GM21390 (cell line): ENCODE data around the gene HHAT.

Source experiments
- ATAC-seq: cut with Tn5 transposase; IDR thresholded peaks from one replicate; pipeline ENCODE4 v1.9.1; 2021; ENCODE audit not compliant: unreplicated experiment

HHAT gene

DNA sequence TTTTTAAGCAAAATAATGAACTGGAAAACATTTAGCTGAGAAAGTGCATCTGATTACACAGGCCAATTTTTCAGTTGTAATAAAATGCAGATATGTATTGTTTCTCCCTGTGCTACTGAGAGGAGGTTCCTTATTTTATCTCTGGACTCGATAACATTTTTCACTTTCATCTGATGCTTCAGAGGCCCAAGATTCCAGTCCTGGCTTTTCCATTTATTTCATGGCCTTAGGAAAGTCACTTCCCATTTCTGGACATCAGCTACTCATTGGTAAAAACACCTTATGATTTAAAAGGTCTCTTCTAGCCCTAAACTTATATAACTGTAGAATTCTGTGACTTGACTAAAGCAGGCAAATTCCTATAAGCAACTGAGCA lies 203.5 kb downstream of the HHAT start:
- ATAC-seq: no peak

DNA sequence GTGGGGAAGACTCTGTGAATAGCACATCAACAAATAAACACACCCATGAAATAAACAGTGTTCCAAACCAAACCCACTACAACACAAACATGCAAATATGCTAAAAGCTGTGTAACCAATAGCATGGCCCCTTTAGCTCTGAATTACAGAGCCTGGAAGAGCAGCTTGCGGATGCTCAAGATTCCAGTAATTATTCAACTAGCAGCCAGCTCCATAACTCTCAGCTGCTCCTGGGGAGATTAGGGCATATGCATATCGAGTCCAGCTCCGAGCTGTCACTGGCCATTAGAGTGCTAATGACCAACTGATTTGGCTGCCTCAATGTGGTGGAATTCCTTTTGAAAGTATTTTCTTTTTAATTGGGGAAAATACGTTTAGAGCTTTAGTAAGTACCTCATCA lies 207.1 kb downstream of the HHAT start:
- ATAC-seq: no peak

DNA sequence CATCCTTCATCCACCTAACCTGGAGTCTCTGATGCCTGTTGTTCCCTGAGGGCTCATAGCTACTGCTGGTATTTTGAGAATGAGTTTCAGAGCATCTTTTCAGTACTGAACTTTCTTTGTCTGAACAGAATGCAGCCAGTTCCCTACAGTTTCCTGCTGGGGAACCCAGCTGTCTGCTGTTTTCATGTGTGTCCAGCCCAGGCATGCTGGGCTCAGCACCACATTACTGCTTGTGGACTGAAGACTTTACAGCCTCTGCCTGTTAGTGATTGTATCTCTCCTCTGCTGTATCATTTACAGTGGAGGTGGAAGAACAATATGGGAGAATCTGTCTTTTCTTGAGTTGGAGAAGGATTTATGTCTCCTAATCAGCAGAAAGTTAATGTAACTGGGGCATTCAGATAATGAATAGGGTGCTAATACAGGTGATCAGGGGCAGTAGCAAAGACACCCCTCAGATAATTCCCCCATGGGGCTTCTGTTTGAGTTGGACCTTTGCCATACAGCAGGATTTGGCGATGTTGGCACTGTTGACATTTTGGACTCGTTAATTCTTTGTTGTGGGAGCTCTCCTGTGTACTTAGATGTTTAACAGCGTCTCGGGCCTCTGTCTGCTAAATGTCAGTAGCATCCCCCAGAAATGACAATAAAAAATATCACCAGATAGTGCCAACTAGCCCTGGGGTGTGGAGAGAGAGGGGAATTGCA lies 207.7 kb downstream of the HHAT start:
- ATAC-seq: no peak

DNA sequence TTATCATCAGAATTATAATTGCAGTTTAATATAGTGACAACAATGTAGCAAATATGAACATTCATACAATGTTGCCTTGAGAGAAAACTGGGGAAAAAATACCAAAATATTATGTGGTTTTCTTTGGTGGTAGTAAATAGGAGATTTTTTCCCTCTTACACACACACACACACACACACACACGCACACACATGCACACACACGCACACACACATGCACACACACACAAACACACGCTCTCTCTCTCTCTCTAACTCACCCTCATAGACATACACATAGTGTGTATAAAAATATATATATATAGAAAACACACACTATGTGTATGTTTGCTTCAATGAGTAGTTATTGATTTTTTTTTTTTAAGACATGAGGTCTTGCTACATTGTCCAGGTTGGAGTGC lies 211.6 kb downstream of the HHAT start:
- ATAC-seq: no peak

DNA sequence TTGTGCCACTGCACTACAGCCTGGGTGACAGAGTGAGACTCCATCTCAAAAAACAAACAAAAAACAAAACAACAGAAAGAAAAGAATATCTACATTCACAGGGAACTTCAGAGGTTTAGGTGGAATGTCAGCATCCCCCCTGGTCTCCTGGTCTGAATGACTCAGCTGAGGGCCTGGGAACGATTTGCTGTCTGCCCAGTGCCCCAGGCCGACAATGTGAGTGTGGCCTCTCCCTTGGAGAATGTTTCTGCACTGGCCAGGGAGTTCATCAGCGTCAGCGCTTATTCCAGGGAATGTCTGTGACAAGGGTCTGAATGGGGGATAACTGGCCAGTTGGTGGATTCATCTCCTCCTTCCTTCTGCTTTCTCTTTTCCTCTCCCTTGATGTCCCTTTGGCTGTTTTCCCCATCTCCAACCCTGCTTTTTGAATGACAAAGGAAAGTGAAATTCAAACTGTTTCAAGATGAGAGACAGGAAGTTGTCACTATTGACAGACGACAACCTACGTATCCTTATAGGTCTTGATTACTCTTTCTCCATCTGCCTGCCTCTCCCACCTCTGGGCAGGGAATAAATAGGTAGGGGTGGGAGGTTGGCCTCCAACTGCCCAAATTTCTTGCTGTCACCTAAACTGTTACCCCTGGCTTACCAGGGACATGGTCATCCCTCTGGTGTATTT lies 213.1 kb downstream of the HHAT start:
- ATAC-seq: no peak

DNA sequence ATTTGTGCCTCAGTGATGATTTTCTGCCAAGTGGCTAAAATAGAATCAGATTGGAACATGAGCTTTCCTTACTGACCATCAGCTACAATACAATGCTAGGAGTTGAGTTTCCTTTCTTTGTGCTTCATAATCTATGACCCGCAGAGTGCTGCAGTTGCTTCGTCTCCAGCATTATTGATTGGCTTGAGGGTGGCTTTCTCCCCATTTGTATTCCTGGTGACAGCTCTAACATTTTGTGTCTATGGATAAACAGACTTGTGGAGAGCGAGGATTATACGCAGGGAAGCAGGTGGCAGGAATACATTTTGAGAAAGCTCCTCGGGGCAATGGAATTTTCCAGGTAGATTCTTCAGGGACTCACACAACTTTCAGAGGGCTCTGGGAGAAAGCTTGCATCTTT lies 223.2 kb downstream of the HHAT start:
- no peak for ATAC-seq

DNA sequence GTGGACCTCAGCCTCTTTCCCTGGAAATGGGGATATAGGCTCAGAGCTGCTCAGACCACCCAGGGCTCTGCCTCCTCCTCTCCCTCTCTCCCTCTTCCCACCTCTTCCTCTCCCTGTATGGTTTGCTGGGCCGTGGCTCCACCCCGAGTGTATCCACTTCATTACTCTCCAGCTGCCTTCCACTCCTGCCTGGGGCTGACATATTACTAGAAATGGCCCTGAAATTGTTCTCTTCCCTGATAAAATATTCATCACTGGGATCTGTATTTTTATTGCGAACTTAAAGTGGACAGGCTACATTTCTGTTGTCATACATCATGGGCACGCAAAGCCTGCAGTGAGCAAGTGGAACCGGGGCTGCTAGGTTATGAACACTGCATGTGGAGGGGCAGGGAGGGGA lies 225.0 kb downstream of the HHAT start:
- no peak for ATAC-seq

DNA sequence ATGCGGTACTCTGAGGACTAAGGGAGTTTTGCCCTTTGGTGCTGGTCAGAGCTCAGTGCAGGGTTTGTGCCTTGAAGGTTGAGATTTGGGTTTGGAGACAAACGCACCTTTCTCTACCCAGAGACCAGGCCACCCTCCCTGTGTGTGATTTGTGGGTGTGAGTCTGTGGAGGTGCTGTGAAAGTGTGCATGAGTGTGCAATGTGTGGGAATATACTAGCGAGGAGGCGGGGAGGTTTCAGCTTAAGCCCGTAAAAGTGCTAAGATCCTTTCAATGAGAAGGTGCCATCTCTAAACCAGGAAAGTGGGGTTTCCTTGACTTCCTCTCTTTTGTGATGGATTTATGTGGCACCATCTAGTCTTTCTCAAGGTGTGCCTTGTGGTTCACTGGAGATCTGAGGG lies 225.7 kb downstream of the HHAT start:
- no peak for ATAC-seq

DNA sequence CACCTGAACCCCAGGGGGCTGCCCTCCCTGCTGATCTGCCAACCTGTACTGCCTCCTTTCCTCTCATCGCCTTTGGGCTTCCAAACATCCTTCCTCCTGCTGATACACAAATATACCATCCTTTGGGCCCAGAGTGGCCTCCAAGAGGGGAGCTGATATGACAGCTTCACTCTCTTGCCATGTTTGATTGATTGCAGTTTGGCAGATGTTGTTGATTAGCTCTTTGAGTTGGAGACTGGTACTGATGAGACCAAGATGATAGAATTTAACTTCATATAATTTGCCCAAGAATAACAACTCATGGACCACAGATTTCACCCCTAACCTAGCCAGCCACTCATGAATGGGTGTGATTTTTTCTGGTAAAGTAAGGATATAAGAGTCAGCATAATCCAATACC lies 227.8 kb downstream of the HHAT start:
- ATAC-seq: no peak

DNA sequence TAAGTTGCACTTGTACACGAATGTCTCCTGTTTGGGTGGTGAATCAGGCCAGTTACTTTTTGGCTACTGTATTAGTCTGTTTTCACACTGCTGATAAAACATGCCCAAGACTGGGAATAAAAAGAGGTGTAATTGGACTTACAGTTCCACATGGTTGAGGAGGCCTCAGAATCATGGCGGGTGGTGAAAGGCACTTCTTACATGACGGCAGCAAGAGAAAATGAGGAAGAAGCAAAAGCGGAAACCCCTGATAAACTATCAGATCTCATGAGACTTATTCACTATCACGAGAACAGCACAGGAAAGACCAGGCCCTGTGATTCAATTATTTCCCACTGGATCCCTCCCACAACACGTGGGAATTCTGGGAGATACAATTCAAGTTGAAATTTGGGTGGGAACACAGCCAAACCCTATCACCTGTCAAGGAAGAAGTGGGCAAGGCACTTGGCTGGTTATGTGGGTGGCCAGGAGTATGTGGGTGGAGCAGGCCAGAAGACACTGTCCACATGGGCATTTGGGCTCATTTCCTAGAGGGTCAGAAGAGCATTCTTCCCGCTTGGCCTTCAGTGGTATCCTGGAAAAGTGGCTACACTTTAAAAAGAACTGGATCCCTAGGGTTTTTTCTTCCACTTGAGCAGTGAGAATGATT lies 228.8 kb downstream of the HHAT start:
- ATAC-seq: no peak

DNA sequence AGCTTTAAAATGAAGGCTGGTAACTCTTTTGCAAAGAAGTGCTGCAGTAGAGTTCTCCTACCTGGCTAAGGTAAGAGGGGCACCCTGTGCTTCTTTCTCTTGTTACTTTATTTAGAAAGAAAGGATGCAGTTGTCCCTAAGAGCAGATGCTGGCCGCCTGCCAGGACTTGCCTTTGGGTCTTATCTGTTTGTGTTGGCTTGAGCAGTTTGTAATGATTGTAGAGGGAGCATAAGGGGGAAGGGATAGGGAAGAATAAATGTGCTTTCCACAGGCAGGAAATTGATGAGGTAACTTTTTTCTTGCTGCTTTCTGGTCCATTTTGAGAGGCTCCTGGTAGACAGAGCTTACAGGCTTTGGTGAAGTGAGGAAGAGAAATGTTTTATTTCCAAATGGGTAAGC lies 229.6 kb downstream of the HHAT start:
- ATAC-seq: no peak

DNA sequence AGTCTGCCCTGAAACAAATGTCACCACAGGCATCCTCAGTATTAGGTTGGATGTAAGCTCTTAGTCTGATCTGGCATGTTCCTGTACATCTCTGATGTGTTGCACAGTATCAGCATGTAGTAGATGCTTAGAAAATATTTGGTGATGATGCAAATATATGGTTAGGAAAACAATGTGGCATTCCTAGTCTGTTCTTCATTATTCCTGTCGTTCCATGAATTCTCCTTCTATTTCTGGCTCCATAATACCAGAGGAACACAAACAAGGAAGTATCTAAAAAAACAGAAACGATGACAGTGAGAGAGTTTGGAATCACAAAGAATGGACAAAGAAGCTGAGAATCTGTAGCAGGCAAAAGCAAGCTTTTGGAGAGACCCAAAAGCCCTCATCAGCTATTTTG lies 236.6 kb downstream of the HHAT start:
- no peak for ATAC-seq

DNA sequence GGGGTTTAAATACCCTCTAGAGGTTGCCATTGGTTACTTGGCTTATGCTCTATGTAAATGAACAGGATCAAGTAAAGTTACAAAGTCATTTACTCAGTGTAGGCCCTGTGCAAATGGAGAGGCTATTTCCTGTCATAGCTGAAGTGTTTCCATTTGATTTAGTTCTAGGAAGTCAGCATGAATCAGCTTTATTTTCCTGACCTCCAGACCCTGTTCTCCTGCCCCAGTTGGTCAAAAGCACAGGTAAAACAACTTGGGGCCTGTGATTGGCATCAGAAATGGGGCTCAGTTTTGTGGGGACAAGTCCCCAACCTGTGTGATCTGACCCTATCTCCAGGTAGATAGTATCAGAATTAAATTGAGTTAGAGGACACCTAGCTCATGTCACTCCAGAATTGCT lies 239.9 kb downstream of the HHAT start:
- ATAC-seq: no peak

DNA sequence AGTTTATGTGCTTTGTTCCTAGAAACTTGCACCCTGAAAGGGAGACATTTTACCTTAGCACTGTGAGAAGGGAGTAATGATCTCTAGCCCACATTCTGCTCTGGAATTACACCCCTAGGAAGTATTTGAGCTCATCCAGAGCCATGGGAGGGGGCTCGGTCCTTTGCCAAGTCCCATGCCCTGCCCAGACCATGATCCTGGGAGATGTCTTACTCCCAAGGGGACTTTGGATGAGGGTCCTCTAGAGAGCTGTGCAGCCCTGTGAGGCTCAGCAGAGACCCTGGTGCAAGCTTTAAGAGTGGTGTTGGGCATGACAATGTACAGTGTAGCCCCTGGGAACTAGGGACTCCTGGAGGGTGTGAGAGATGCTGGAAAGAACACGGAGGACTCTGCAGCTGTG lies 241.4 kb downstream of the HHAT start:
- ATAC-seq: no peak

DNA sequence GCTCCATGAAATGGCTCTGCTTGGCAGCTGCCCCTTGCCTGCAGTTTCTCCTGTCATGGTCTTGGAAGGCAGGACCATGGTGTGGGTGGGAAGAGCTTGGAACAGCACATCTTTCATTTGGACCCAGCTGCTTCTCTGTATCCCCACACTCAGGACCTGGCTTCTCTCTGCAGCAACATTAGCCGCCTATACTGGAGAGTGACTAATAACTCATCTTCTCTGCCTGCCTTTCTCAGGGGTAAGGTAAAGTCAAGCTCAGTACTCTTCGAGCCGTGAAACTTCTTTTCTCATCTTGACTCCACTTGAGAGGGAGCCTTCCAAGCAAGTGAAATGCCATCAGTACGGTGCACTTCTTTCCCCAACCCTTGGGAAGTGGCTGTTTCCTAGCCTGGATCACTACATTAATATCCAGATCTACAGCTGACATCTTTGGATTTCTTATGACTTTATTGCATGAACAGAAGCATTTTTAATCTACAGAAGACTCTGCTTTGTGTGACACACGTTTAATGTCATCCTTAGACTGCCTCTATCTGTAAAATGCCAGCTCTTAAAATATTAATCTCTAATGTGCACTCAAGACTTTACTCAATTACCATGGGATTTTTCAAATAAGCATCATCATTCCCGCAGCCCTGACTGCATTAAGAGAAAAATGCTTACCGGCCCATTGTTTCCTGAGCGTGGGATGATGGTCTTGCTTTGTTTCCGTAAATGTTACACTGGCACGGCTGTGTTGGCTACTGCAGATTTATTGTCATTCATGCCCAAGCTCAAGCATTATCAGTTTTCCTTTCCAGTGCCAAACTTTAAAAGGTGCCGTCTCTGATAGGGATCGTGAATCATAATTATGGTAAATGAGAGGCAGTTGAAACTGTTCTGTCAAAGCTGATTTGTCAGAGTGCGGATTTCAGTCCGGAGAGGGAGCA lies 242.9 kb downstream of the HHAT start:
- no peak for ATAC-seq

DNA sequence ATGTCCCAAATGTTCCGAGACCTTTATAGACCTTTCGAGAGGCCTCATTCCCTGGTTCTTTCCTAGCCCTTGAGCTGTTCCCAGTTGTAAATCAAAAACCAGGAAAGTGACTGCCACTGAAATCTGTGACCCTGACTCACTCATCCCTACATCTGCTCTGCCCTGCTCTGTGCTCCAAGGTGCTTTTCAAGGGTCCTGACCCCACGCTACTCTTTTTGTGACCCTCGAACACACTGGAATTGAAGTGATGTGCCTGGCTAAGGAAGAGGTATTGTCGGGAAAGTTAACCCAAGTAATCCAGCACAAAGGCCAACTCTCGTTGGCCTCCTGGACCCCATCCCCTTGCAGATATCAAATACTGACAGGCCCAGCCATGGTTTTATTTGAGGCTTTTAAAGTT lies 244.4 kb downstream of the HHAT start:
- no peak for ATAC-seq

DNA sequence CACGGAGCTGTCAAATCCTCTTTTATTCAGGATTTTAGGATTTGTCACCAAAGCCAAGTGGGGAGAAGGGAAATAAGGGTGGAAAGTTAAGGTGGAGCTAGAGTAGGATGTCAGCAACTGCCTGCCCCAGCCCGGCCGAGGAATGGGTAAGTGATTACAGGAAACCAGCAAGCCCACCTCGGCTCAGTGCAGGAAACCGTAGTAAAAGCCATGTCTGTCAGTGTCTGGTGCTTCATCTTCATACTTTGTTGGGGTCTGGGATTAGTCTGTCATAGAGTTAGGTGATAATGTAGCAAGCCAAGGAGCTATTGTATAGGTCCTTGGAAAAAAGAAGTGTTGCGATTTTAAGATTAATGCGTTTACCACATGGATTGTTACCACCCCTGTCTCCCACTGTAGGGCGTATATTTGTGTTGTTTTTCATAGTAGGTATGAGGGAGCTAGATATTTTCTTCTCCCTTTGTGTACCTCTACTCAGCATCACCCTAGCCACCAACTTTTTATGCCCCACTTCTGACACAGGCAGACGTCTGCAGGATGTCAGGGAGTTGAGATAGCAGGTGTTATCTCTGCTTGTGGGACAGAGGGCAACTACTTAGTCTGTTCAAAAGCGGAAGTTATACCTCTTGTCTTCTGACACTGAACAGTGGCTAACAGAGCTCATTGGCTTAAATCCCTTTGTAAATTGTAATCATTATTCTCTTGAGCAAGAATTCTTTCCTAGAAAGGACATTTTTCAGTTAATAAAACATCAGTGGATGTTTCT lies 253.7 kb downstream of the HHAT start:
- ATAC-seq: peak; percentile 53

DNA sequence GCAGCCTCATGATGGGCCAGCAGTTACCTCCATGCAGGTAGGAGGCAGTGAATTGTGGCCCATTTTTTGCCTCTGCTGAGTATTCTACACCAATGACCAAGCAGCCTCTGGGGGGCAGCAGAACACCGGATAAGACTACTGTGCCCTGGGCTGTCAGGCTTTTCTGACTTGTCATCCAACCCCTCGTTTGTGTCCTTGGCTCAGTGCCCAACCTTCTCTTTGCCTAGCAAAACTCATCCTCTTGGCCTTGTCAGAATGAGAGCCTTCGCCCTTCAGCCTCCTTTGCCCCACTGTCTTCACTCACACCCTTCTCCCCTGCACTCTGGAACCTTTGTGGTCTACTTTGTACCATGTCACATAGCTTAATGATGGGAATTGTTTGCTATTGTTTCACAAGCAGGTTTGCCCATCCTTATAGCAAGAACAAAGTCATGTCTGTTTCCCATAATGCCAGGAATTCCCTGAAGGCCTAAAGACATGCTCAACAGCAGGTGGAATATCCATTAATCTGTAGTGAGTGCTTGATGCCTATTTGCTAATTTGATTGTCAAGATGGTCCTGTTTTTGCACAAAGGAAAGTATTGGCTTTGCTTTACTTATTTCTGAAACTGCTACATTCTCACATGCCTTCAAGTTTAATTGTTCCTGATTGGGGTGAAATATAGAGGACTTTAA lies 255.9 kb downstream of the HHAT start:
- peak; percentile 81 for ATAC-seq

DNA sequence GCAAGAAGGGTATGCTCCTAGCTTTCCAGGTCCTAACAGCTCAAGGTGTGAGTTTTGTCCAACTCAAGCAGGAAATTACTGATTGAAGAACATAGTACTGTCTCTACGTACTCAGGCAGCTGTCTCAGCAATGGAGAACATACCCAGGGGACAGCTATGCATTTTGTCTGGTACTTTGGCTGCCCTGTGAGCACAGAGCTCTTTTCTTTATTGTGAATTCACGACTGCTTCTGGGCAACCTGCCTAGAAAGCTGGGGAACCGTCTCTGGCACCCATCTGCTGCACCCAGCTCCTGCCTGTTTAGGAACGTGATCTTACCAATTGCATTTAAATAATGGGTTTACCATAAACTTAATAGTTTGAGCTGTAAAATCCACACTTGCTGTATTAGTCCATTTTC lies 258.1 kb downstream of the HHAT start:
- ATAC-seq: no peak

DNA sequence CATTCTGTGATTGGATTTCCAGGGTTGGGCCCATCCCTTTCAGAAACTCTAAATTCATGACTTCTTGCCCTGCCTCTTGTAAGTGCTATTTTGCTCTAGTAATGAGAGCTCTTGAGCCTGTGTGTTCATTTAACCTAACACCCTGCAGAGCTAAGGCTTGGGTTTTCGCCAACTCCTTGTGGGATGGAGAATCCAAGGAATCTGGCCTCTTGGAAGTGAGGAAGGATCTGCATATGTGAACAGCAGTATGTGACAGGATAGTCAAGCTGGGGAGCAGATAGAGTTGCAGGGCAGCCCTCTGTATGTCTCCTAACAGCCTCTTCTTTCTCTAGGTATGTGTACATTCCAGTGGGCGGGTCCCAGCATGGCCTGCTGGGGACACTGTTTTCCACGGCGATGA lies 258.9 kb downstream of the HHAT start:
- no peak for ATAC-seq
